GM12878 (cell line): ENCODE measurements around the gene TOX2. TPM values are rescaled to one million over a fixed set of nuclear protein-coding genes. Genes with fewer than 3 reads are reported as not detected.

ENCODE experiments used
- ATAC-seq: fragments of 200-7000 bp; cut with Tn5 transposase; 3 replicates; pipeline ENCODE4 v1.9.1; 2020; ENCODE audit warnings: mild to moderate bottlenecking, moderate library complexity
- BruUV-seq: library from RNA; stranded (reverse); fragments of 400-500 nt; replicated peaks from 2 replicates; lab custom pipeline; 2021; lab: Mats Ljungman, UMichigan
- CTCF ChIA-PET: fragments of 300-600 bp; sonication (Branson Sonifier 250); formaldehyde crosslinking; extraction: SDS; loops from one replicate; lab custom pipeline; 2021; ENCODE audit warnings: inconsistent platforms; lab: Yijun Ruan, JAX
- POLR2A ChIA-PET: fragments of 350-600 bp; formaldehyde crosslinking; extraction: SDS; loops from one replicate; lab custom pipeline; 2021; ENCODE audit warnings: inconsistent platforms; lab: Charles Lee
- RAD21 ChIA-PET: fragments of 300-600 bp; sonication (Branson Sonifier 250); formaldehyde crosslinking; loops from one replicate; lab custom pipeline; 2023; ENCODE audit warnings: antibody characterized with exemption; ENCODE audit not compliant: unreplicated experiment; lab: Charles Lee
- SMC1A ChIA-PET: fragments of 300-600 bp; sonication (Branson Sonifier 250); formaldehyde crosslinking; loops from one replicate; lab custom pipeline; 2023; ENCODE audit not compliant: unreplicated experiment, uncharacterized antibody; lab: Charles Lee
- DNase-seq: peaks from one replicate; pipeline ENCODE4 v3.0.0-alpha.2; 2011; ENCODE audit warnings: low read depth, low spot score
- FAIRE-seq: peaks from 3 replicates; lab custom pipeline; 2011; peaks lifted over from hg19 to GRCh38; lab: Jason Lieb, UNC
- H2AFZ ChIP-seq: 2 replicates; pipeline ENCODE4 v1.6.0; 2011; ENCODE audit warnings: low read depth, low read length, control low read depth; ENCODE audit not compliant: control insufficient read depth
- H3K27ac ChIP-seq: 2 replicates; pipeline ENCODE4 v1.5.1; 2011; ENCODE audit warnings: control low read depth; ENCODE audit not compliant: control insufficient read depth, insufficient read depth
- H3K27me3 ChIP-seq, 2 experiments: replicated peaks in 1 of 2; 2 replicates each; pipeline versions ENCODE4 v1.6.0 to v1.6.1; 2011; ENCODE audit warnings: low read length in 1 of 2; ENCODE audit not compliant: control insufficient read depth in 2 of 2, insufficient read depth in 2 of 2
- H3K36me3 ChIP-seq, 2 experiments: 2 replicates each; pipeline ENCODE4 v1.5.1; 2011; ENCODE audit warnings: low read length in 1 of 2; ENCODE audit not compliant: control insufficient read depth in 2 of 2, insufficient read depth in 2 of 2
- H3K4me1 ChIP-seq: 2 replicates; pipeline ENCODE4 v1.6.1; 2011; ENCODE audit warnings: mild to moderate bottlenecking, low read length, moderate library complexity, mixed read lengths; ENCODE audit not compliant: control insufficient read depth, insufficient read depth
- H3K4me2 ChIP-seq: 2 replicates; pipeline ENCODE4 v1.6.0; 2011; ENCODE audit warnings: control low read depth; ENCODE audit not compliant: control insufficient read depth, insufficient read depth
- H3K4me3 ChIP-seq: fragments of 200-600 bp; sonication (generic); 2 replicates; pipeline ENCODE4 v1.5.1; 2016
- H3K79me2 ChIP-seq: 2 replicates; pipeline ENCODE4 v1.6.0; 2011; ENCODE audit warnings: low read length; ENCODE audit not compliant: control insufficient read depth, insufficient read depth
- H3K9ac ChIP-seq: 2 replicates; pipeline ENCODE4 v1.8.0; 2011; ENCODE audit warnings: low read length, control low read depth, mixed read lengths; ENCODE audit not compliant: control insufficient read depth, insufficient read depth
- H3K9me3 ChIP-seq: replicated peaks from 3 replicates; pipeline ENCODE4 v1.5.1; 2011; ENCODE audit warnings: mild to moderate bottlenecking, low read length; ENCODE audit not compliant: control insufficient read depth, insufficient read depth
- H4K20me1 ChIP-seq: 2 replicates; pipeline ENCODE4 v1.6.0; 2011; ENCODE audit not compliant: control insufficient read depth, insufficient read depth
- BCL11A ChIP-seq: IDR thresholded peaks from 2 replicates; pipeline ENCODE4 v1.6.1; 2011; ENCODE audit warnings: low read depth, low read length
- CBX5 ChIP-seq: sonication (generic); IDR thresholded peaks from 2 replicates; pipeline ENCODE4 v1.6.1; 2016; ENCODE audit warnings: low read depth, moderate library complexity, mild to moderate bottlenecking, inconsistent platforms
- CHD4 ChIP-seq: fragments of 200-600 bp; sonication (generic); IDR thresholded peaks from 2 replicates; pipeline ENCODE4 v1.6.1; 2016; ENCODE audit warnings: mild to moderate bottlenecking
- CREB1 ChIP-seq: IDR thresholded peaks from 2 replicates; pipeline ENCODE4 v1.6.1; 2012; ENCODE audit warnings: low read depth, mild to moderate bottlenecking, inconsistent platforms
- FOS ChIP-seq: IDR thresholded peaks from 3 replicates; pipeline ENCODE4 v1.6.1; 2011; ENCODE audit warnings: borderline replicate concordance; ENCODE audit not compliant: insufficient read length; ENCODE audit errors: extremely low read depth
- HCFC1 ChIP-seq: fragments of 150-350 bp; IDR thresholded peaks from 2 replicates; pipeline ENCODE4 v1.6.1; 2014; ENCODE audit warnings: low read length
- IKZF2 ChIP-seq, 2 experiments: fragments of 450-650 bp; IDR thresholded peaks; 2 replicates each; pipeline ENCODE4 v1.6.1; 2017; ENCODE audit warnings: mild to moderate bottlenecking in 2 of 2, moderate library complexity in 2 of 2
- MXI1 ChIP-seq: fragments of 150-350 bp; IDR thresholded peaks from 2 replicates; pipeline ENCODE4 v1.6.1; 2011; ENCODE audit warnings: low read depth, mild to moderate bottlenecking, inconsistent platforms, low read length, improper control_type of control experiment
- SUPT20H ChIP-seq: IDR thresholded peaks from 2 replicates; pipeline ENCODE4 v1.6.1; 2011; ENCODE audit warnings: low read depth, mild to moderate bottlenecking, low read length, moderate library complexity, borderline replicate concordance; ENCODE audit not compliant: control insufficient read depth
- YY1 ChIP-seq: IDR thresholded peaks from 2 replicates; pipeline ENCODE4 v1.6.1; 2011; ENCODE audit warnings: low read depth, mild to moderate bottlenecking, low read length
- WGBS: methylation state at CpG from one replicate; pipeline ENCODE4 v1.1.6; 2016; ENCODE audit warnings: low lambda C conversion rate; ENCODE audit not compliant: insufficient replicate concordance, insufficient coverage; ENCODE audit errors: missing lambda C conversion rate; 5-methylcytosine and 5-hydroxymethylcytosine counted together
- in situ Hi-C: fragments of 300-500 bp; cut with MboI; formaldehyde crosslinking; loops from 9 replicates; pipeline ENCODE4 v1.14.3; 2018; ENCODE audit warnings: mixed read lengths
- intact Hi-C: fragments of 100-400 bp; cut with micrococcal nuclease; formaldehyde crosslinking; loops from one replicate; pipeline ENCODE4 v1.14.2; 2022; ENCODE audit not compliant: unreplicated experiment
- polyA plus RNA-seq, 11 experiments: library from polyadenylated mRNA; depleted of rRNA in 4 of 11; unstranded in 6 of 11; stranded (reverse) in 5 of 11; fragments of >200 nt; fragmentation: Nextera tagmentation in 4 of 11; fragmentation: Illumina TruSeq in 1 of 11; extraction: Ambion mirVana in 4 of 11; extraction: Trizol in 1 of 11; gene quantifications; 1 replicate in 1 of 11; 2 replicates in 10 of 11; pipeline versions ENCODE4 v1.2.1 to v1.2.3, GENCODE V29; 2011 to 2016; ENCODE audit warnings: inconsistent platforms in 2 of 11, missing spikeins in 2 of 11, low read depth in 1 of 11
- total RNA-seq, 4 experiments: library from RNA; depleted of rRNA in 3 of 4; stranded (reverse); fragments of >200 nt in 3 of 4; fragmentation: Illumina TruSeq in 1 of 4; extraction: Trizol in 1 of 4; gene quantifications; 2 replicates each; pipeline versions ENCODE4 v1.2.1 to v1.2.3, GENCODE V29; 2013 to 2021
- TF ChIP-seq, protein P1 (sequence below): fragments of 450-650 bp; IDR thresholded peaks from 2 replicates; pipeline ENCODE4 v1.6.1; 2017; ENCODE audit warnings: mild to moderate bottlenecking, moderate library complexity
- TF ChIP-seq, protein P2 (sequence below): fragments of 150-350 bp; IDR thresholded peaks from 2 replicates; pipeline ENCODE4 v1.6.1; 2016; ENCODE audit warnings: low read depth, low read length

Gene TOX2
- total and polyA plus RNA-seq, 10 of the 15 experiments (the other 5 are each of a cell fraction or from before 2014, with no cell fraction given), result 2.6 to 40.5 (median 7.9) TPM

DNA sequence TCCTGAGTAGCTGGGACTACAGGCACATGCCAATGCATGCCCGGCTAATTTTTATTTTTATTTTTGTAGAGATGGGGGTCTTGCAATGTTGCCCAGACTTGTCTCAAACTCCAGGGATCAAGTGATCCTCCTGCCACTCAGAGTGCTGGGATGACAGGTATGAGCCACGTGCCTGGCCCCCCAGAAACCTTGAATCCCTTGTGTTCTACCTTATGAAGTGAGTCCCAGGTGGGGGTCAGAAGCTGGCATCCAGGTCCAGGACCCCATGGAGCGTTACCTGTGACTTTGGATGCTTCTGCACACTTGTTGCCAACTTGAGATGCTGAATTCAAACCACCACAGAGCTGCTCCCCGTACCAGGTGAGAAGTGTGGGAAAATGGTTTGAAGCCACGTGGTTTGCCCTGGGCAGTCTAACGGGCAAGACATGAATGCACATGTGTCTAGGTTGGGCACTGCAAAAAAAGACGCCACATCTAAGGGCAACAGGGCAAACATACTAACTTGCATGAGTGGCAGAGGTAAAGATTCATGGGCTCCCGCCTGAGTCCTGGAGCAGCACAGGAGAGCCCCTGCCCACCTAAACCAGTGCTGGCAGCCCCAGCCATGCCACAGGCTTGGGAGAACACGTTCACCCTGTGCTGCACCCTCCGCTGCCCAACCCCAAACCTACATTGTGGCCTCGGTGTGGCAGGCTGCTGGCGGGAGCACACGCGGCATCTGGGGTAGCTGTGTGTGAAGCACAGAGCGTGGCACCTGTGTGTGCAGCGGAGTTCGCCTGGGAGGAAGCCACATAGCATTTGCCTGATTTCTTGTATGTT, 171.2 kb downstream of the TOX2 start:
- Histone ChIP-seq H3K27me3 (no peaks in the 10 kb centered on the region), H3K4me3 (no peak overlapping the region), H3K9ac (no peak overlapping the region), H3K79me2 (no peaks in the 10 kb centered on the region), H3K4me2 (no peak overlapping the region), H4K20me1 (no peaks in the 10 kb centered on the region), H3K36me3 (no peaks in the 10 kb centered on the region), H2AFZ (no peak overlapping the region), H3K4me1 (peaks cover 8% of the 10 kb centered on the region), H3K27ac (no peak overlapping the region), H3K9me3 (no peaks in the 10 kb centered on the region)
- in situ Hi-C loops (no loop called here), intact Hi-C loops (no loop called here)
- ChIA-PET POLR2A (interaction anchor here (0.6 kb wide), 1 partner anchor 413 kb away, joined by 3 read pairs; no protein-coding TSS in a partner anchor), RAD21 (no interaction called here), SMC1A (no interaction called here), CTCF (interaction anchor here (0.7 to 2.2 kb wide), 4 partner anchors 336 to 548 kb away, joined by 3 to 5 read pairs (median 4); no protein-coding TSS in a partner anchor)
- 60% methylated on average over 17 of the region's 17 CpGs for WGBS
- BruUV-seq, result no TSS peak
- no peak for FAIRE-seq
- TF ChIP-seq CREB1, result no peak
- no peak for TF ChIP-seq YY1
- TF ChIP-seq CHD4, result no peak
- no peak for TF ChIP-seq IKZF2 (IDR thresholded peaks at IDR 0.05)
- TF ChIP-seq FOS, result no peak
- TF ChIP-seq HCFC1, result no peak
- TF ChIP-seq SUPT20H, result no peak
- TF ChIP-seq, protein P1, sequence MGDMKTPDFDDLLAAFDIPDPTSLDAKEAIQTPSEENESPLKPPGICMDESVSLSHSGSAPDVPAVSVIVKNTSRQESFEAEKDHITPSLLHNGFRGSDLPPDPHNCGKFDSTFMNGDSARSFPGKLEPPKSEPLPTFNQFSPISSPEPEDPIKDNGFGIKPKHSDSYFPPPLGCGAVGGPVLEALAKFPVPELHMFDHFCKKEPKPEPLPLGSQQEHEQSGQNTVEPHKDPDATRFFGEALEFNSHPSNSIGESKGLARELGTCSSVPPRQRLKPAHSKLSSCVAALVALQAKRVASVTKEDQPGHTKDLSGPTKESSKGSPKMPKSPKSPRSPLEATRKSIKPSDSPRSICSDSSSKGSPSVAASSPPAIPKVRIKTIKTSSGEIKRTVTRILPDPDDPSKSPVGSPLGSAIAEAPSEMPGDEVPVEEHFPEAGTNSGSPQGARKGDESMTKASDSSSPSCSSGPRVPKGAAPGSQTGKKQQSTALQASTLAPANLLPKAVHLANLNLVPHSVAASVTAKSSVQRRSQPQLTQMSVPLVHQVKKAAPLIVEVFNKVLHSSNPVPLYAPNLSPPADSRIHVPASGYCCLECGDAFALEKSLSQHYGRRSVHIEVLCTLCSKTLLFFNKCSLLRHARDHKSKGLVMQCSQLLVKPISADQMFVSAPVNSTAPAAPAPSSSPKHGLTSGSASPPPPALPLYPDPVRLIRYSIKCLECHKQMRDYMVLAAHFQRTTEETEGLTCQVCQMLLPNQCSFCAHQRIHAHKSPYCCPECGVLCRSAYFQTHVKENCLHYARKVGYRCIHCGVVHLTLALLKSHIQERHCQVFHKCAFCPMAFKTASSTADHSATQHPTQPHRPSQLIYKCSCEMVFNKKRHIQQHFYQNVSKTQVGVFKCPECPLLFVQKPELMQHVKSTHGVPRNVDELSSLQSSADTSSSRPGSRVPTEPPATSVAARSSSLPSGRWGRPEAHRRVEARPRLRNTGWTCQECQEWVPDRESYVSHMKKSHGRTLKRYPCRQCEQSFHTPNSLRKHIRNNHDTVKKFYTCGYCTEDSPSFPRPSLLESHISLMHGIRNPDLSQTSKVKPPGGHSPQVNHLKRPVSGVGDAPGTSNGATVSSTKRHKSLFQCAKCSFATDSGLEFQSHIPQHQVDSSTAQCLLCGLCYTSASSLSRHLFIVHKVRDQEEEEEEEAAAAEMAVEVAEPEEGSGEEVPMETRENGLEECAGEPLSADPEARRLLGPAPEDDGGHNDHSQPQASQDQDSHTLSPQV, result no peak
- no peak for TF ChIP-seq BCL11A
- no peak for TF ChIP-seq MXI1
- TF ChIP-seq, protein P2, sequence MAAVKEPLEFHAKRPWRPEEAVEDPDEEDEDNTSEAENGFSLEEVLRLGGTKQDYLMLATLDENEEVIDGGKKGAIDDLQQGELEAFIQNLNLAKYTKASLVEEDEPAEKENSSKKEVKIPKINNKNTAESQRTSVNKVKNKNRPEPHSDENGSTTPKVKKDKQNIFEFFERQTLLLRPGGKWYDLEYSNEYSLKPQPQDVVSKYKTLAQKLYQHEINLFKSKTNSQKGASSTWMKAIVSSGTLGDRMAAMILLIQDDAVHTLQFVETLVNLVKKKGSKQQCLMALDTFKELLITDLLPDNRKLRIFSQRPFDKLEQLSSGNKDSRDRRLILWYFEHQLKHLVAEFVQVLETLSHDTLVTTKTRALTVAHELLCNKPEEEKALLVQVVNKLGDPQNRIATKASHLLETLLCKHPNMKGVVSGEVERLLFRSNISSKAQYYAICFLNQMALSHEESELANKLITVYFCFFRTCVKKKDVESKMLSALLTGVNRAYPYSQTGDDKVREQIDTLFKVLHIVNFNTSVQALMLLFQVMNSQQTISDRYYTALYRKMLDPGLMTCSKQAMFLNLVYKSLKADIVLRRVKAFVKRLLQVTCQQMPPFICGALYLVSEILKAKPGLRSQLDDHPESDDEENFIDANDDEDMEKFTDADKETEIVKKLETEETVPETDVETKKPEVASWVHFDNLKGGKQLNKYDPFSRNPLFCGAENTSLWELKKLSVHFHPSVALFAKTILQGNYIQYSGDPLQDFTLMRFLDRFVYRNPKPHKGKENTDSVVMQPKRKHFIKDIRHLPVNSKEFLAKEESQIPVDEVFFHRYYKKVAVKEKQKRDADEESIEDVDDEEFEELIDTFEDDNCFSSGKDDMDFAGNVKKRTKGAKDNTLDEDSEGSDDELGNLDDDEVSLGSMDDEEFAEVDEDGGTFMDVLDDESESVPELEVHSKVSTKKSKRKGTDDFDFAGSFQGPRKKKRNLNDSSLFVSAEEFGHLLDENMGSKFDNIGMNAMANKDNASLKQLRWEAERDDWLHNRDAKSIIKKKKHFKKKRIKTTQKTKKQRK, result no peak
- TF ChIP-seq CBX5, result no peak
- ATAC-seq, result no peak
- DNase-seq, result no peak
